H7 (cell line): Measurements from ENCODE around the gene MCTP2. TPM values are rescaled to one million over a fixed set of nuclear protein-coding genes. Genes with fewer than 3 reads are reported as not detected.

Experiments used
- DNase-seq: peaks from one replicate; pipeline ENCODE4 v3.0.0; 2012
- H3K27me3 ChIP-seq: 2 replicates; pipeline ENCODE4 v1.6.0; 2011; ENCODE audit warnings: mild to moderate bottlenecking, low read length; ENCODE audit not compliant: control insufficient read depth, insufficient read depth
- H3K36me3 ChIP-seq: replicated peaks from 2 replicates; pipeline ENCODE4 v1.5.1; 2011; ENCODE audit warnings: low read length; ENCODE audit not compliant: control insufficient read depth, insufficient read depth
- H3K4me3 ChIP-seq: 2 replicates; pipeline ENCODE4 v1.5.1; 2011; ENCODE audit warnings: low read depth, mild to moderate bottlenecking, control low read depth, low read length, moderate library complexity; ENCODE audit not compliant: insufficient read depth
- total RNA-seq: library from RNA; depleted of rRNA; stranded (reverse); fragments of >200 nt; shearing (Covaris generic); gene quantifications from 2 replicates; pipeline ENCODE4 v1.2.3, GENCODE V29; 2014

MCTP2 gene
- total RNA-seq, 1 experiment from 2014 or later = 4.7 TPM

DNA sequence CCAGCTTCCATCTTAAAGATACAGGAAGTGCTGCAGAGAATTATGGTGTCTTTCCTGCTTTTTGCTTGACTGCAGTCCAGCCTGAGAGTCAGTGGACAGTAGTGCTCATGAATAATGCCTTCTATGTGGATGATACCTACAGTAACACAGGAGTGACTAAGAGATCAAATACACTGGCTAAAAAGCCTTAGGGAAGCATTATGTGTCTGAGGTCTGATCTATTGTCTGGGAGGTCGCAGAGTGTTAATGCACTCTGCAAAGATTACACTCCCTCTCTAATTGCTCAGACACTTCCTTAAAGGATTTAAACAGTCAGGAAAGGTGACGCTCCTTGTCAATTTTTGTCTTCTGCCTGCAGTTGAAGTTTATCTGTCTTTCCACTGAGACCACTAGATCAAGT, 183.6 kb downstream of the MCTP2 start:
- H3K27me3 ChIP-seq = no peaks in the 10 kb centered on the region
- no peak for DNase-seq
- no peak overlapping the region for H3K4me3 ChIP-seq
- no peaks in the 10 kb centered on the region for H3K36me3 ChIP-seq

DNA sequence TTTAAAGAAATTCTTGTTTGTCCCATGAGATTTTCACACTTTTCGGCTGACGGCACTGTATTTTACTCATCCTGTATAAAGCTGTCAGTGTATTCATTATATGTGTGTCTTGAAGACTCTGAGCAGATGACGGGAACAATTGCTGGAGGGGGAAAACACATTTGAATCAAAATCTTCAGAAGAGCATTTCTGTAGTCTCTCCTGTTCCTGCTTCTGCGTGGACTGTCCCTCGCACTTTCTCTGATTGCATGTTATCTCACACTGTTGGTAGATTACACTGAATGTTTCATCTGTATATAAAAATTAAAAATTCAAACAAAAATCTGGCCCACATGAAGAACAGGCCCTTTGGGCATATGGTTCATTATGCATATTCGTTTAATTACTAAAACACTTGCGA, 184.9 kb downstream of the MCTP2 start:
- no peaks in the 10 kb centered on the region for H3K36me3 ChIP-seq
- H3K27me3 ChIP-seq = no peaks in the 10 kb centered on the region
- DNase-seq = no peak
- H3K4me3 ChIP-seq = no peak overlapping the region

- H3K36me3 ChIP-seq = no peaks in the 10 kb centered on the region
- no peaks in the 10 kb centered on the region for H3K27me3 ChIP-seq
- no peak overlapping the region for H3K4me3 ChIP-seq
- DNase-seq = no peak
Observed at GRCh38 chr15:94416820-94417219, 185.5 kb downstream of the MCTP2 start.

DNA sequence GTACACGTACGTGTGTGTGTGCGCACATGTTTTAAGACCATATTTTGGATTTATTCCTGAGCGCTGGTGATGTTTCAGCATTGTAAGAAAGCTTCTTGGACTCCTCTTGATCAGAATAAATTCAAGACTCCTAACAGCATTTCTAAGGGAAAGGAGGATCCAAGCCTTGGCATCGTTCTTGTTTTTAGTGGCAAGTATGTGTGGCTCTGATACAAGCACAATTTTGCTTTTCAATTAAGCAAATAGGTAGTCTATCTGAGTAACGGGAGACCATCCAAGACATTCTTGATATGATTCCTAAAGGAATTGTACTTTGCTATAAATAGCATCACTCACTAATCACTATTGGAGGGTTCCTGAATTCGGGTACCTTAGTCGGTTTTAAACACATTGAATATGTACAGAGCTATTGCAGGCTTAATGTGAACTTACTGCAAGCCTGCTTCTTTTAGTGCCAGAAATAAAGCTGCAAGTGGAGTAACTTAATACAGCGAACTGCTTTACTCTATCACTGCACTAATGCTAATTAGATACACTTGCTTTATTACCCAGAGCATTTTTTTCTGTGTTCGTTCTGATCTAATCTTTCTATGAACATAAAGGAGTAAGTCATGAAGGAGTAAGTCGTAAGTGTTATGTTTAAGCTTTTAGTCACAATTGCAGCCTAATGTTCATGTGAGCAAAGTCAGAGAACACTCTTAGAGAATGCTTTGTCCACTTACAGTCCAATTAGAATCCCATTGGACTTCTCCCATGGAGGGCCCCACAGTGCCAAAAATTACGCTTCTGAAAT, 186.3 kb downstream of the MCTP2 start:
- Histone ChIP-seq H3K36me3 (no peaks in the 10 kb centered on the region), H3K4me3 (no peak overlapping the region), H3K27me3 (no peaks in the 10 kb centered on the region)
- DNase-seq = no peak

- no peaks in the 10 kb centered on the region for H3K36me3 ChIP-seq
- no peak for DNase-seq
- H3K4me3 ChIP-seq = no peak overlapping the region
- no peaks in the 10 kb centered on the region for H3K27me3 ChIP-seq
Observed at GRCh38 chr15:94421706-94422105, 190.3 kb downstream of the MCTP2 start.

GRCh38 chr15:94432279-94432678, 200.9 kb downstream of the MCTP2 start:
- H3K4me3 ChIP-seq = no peak overlapping the region
- H3K36me3 ChIP-seq = no peaks in the 10 kb centered on the region
- H3K27me3 ChIP-seq = no peaks in the 10 kb centered on the region
- DNase-seq = no peak

- no peaks in the 10 kb centered on the region for H3K36me3 ChIP-seq
- H3K27me3 ChIP-seq = no peaks in the 10 kb centered on the region
- no peak overlapping the region for H3K4me3 ChIP-seq
- DNase-seq = no peak
Observed at GRCh38 chr15:94439158-94439557, 207.8 kb downstream of the MCTP2 start.

GRCh38 chr15:94441760-94442159, 210.4 kb downstream of the MCTP2 start:
- DNase-seq = no peak
- H3K4me3 ChIP-seq = no peak overlapping the region
- no peaks in the 10 kb centered on the region for H3K27me3 ChIP-seq
- H3K36me3 ChIP-seq = no peaks in the 10 kb centered on the region

- Histone ChIP-seq H3K36me3 (no peaks in the 10 kb centered on the region), H3K27me3 (no peaks in the 10 kb centered on the region), H3K4me3 (no peak overlapping the region)
- no peak for DNase-seq
Observed at GRCh38 chr15:94442480-94442879, 211.1 kb downstream of the MCTP2 start.

- DNase-seq = no peak
- Histone ChIP-seq H3K4me3 (no peak overlapping the region), H3K27me3 (no peaks in the 10 kb centered on the region), H3K36me3 (no peaks in the 10 kb centered on the region)
Observed at GRCh38 chr15:94443186-94443585, 211.8 kb downstream of the MCTP2 start.

- H3K36me3 ChIP-seq = no peaks in the 10 kb centered on the region
- no peaks in the 10 kb centered on the region for H3K27me3 ChIP-seq
- no peak for DNase-seq
- H3K4me3 ChIP-seq = no peak overlapping the region
Observed at GRCh38 chr15:94445566-94446160, 214.3 kb downstream of the MCTP2 start.

GRCh38 chr15:94446441-94446840, 215.1 kb downstream of the MCTP2 start:
- Histone ChIP-seq H3K27me3 (no peaks in the 10 kb centered on the region), H3K4me3 (no peak overlapping the region), H3K36me3 (no peaks in the 10 kb centered on the region)
- no peak for DNase-seq

GRCh38 chr15:94451466-94451865, 220.1 kb downstream of the MCTP2 start:
- DNase-seq = no peak
- Histone ChIP-seq H3K27me3 (no peaks in the 10 kb centered on the region), H3K36me3 (no peaks in the 10 kb centered on the region), H3K4me3 (no peak overlapping the region)

DNA sequence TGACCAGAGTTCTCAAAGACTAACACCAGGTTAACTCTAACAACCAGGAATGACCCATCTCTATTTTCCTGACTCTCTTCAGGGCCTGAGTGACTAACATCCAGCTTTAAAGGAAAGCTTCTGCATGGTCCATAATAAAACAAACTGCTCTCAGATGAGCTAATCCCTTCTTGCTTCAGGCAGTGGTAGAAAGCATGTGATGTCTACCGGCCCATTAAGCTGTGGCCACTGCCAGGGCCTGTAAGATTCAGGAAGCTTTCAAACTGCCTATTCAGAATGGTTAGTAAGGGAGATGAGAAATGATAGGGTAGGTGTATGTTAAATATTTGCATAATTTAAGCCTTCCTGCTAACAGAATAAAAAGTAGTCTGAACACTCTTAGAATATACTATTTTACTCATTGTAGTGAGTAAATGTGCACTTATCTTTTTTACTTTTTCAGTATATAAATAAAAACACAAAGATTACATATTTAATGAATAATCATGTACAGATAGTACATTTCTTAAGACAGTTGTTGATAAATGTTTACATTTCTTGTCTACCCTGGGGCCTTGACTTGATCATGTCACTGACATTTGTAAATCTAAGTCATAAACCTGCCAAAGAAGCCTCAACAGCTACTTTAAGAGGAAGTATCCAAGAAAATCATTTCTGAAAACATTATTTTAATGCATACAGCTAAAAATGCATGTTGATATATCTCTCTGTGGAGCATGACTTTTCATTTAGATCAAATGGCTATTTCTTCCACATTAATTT, 222.0 kb downstream of the MCTP2 start:
- Histone ChIP-seq H3K36me3 (no peaks in the 10 kb centered on the region), H3K4me3 (no peak overlapping the region), H3K27me3 (no peaks in the 10 kb centered on the region)
- no peak for DNase-seq

- no peaks in the 10 kb centered on the region for H3K36me3 ChIP-seq
- no peak for DNase-seq
- H3K4me3 ChIP-seq = no peak overlapping the region
- no peaks in the 10 kb centered on the region for H3K27me3 ChIP-seq
Observed at GRCh38 chr15:94455297-94455696, 223.9 kb downstream of the MCTP2 start.
